Adipose tissue (tissue), 3 donors: ENCODE measurements around the gene CFHR2. TPM values are rescaled to one million over a fixed set of nuclear protein-coding genes. Genes with fewer than 3 reads are reported as not detected.
"Not testable (repeated sequence)": the region's sequence is repeated elsewhere in the genome, so short reads cannot be mapped to it uniquely, and the experiment has no call there.

Experiments
- H3K27ac ChIP-seq: one replicate; pipeline ENCODE4 v1.5.1; 2013; ENCODE audit warnings: low read depth, low read length
- WGBS, 3 donors: extraction: QIAGEN DNeasy Blood & Tissue Kit; methylation state at CpG; one replicate each; pipeline ENCODE4 v1.1.7; 2013; 5-methylcytosine and 5-hydroxymethylcytosine counted together
- polyA plus RNA-seq, 3 donors: library from polyadenylated mRNA; stranded (reverse); fragments of 200-250 nt; gene quantifications; one replicate each; pipeline ENCODE4 v1.2.3, GENCODE V29; 2013
- donor health status: healthy with polysubstance abuse.
- donor health status: Bipolar disorder and iron deficiency.
- donor health status: healthy.

Gene CFHR2
- not detected for polyA plus RNA-seq

DNA sequence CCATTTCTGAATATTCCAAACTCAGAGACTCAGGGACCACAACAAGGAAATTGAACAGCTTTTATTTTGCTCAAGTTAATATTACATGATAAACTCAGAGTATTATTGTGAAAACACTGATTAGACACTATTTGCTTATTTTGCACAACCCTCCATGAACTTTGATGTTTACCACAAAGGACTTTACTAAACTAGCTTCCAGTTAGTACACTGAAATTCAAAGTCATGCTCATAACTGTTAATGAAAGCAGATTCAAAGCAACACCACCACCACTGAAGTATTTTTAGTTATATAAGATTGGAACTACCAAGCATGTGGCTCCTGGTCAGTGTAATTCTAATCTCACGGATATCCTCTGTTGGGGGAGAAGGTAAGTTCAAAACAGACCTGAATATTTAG is at the start of gene CFHR2:
Gene CFHR2 (plus strand): TSS at position 171 of the 400 bp plus-strand sequence. CDS start 143 bp downstream, at position 314.
- H3K27ac ChIP-seq: not testable (repeated sequence)
- no CpG with 5 or more reads among the region's 1 CpG for WGBS, 3 donors

DNA sequence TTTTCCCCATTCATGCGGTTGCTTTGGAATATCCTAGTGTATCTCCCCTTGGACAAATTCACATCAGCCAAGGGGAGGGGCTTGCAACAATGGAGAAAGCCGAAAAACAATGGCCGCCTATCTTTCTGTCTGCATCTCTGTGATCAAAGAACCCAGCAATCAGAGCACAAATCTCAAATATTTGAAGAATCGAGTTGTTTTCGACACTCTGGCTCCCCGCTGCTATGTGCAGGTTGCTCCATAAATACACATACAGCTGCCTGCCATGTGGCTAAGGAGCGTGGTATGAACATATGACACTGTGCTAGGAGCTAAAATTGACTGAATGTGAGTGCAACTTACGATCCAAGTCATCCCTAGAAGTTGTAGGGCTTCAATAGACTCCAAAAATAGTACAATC is 47.2 kb upstream of the CFHR2 start:
- WGBS, 3 donors: 50 to 74% (median 72%) methylated on average over 8 of the region's 8 CpGs
- no peak overlapping the region for H3K27ac ChIP-seq

DNA sequence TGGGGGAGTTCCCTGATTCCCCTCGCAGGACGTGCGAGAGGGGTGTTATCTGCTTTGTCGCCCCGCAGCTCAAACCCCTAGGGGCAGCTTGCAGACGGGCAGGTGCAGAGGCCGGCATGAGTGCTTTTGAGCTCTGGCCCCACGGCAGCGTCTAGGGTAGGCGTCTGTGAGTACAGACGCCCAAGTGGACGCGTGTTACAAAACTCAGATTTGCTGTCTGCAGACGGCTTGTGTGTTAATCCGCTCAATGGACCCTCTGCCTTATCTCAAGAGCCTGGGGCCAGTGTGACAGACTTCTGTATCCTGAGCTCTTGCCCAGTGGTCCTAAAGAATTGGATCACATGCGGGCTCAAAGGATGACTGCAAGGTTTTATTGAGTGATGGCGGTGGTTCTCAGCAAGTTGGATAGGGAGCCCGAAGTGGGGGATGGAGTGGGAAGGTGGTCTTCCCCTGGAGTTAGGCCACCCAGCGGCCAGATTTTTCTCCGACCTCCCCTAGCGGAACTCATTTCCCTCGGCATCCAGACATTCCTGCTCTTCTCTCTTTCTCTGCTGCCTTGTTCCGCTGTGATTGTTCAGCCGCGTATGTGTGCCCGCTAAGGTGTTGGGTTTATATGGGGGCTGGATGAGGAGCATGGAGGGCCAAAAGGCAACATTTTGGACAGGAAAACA is 46.2 kb upstream of the CFHR2 start:
- 10 to 20% (median 19%) methylated on average over 26 of the region's 26 CpGs for WGBS, 3 donors
- H3K27ac ChIP-seq: no peak overlapping the region

DNA sequence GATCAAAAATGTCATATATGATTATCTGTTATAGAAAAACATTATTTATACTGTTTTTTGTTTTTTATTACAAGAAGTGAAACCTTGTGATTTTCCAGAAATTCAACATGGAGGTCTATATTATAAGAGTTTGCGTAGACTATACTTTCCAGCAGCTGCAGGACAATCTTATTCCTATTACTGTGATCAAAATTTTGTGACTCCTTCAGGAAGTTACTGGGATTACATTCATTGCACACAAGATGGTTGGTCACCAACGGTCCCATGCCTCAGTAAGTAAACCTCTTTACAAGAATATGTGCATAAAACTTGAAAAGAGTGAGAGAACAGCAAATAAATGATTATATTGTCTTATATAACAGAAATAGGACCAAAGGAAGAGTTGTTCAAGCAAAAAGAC is 41.2 kb upstream of the CFHR2 start:
- H3K27ac ChIP-seq: no peak overlapping the region
- 81% methylated on average over 2 of the region's 2 CpGs for WGBS, 3 donors

DNA sequence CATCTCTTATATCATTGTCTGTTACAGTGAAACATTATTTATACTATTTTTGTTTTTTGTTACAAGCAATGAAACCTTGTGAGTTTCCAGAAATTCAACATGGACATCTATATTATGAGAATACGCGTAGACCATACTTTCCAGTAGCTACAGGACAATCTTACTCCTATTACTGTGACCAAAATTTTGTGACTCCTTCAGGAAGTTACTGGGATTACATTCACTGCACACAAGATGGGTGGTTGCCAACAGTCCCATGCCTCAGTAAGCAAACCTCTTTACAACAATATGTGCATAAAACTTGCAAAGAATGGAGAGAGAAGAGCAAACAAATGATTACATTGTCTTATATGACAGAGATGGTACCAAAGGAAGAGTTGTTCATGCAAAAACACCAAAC is 33.3 kb upstream of the CFHR2 start:
- WGBS, 3 donors: 94 to 99% (median 98%) methylated on average over 2 of the region's 2 CpGs

DNA sequence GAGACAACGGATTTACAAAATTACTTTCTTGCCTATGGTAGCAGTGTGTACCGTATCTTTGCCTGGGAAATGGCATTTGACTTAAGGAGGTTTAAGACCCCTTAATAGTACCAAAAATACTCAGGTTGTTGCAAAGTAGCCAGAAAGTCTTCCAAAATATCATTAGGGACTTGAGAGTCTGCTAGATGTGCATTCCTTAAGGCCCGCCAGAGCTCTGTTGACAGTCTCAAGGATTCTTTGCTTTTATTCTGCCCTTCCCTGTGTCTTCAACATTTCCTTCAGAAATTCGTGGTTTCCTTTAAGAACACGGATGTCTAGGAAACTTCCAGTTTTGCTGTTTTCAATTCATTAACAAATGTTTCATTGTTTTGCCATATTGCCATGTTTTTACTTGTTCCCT is 31.3 kb upstream of the CFHR2 start:
- 40 to 65% (median 45%) methylated on average over 5 of the region's 5 CpGs for WGBS, 3 donors
- H3K27ac ChIP-seq: not testable (repeated sequence)

More for the DNA sequence above, 33.3 kb upstream of the CFHR2 start:
- H3K27ac ChIP-seq: no peak overlapping the region

DNA sequence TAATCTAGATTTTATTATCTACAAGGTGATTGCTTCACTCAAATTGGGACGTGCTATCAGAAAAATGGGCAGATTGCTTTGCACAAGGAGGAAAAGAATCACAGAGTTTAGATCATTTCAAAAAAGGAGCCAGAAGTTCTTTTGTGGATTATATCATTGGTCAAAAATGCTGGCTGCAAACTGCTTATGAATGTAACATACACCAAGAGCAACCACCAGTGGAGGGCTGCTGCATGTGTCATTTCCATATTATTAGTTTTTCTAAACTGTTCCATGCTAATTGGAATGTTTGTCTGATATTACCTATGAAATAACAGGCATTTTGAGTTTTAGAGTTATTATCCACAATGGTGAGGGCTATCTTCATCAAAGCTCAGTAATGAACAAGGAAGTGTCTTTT is 16.7 kb upstream of the CFHR2 start:
- not testable (repeated sequence) for H3K27ac ChIP-seq
- 66 to 74% (median 68%) methylated on average over 1 of the region's 1 CpG for WGBS, 3 donors

DNA sequence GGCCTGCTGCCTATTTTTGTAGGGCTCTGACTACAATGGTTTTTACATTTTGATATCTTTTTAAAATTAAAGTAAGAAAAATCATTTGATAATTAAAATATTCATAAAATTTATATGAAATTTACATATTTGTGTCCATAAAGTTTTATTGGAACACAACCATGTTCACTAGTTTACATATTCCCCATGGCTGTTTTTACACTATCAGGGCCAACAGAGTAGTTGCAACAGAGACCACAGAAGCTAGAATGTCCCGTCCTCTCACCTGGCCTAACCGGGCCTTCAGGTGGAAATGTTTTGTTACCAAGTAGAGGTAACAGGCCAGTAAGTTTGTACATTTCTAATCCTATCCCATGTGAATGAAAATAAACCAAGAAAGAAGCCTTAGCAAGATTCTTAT is 10.7 kb upstream of the CFHR2 start:
- WGBS, 3 donors: 85 to 90% (median 89%) methylated on average over 2 of the region's 2 CpGs
- H3K27ac ChIP-seq: not testable (repeated sequence)

DNA sequence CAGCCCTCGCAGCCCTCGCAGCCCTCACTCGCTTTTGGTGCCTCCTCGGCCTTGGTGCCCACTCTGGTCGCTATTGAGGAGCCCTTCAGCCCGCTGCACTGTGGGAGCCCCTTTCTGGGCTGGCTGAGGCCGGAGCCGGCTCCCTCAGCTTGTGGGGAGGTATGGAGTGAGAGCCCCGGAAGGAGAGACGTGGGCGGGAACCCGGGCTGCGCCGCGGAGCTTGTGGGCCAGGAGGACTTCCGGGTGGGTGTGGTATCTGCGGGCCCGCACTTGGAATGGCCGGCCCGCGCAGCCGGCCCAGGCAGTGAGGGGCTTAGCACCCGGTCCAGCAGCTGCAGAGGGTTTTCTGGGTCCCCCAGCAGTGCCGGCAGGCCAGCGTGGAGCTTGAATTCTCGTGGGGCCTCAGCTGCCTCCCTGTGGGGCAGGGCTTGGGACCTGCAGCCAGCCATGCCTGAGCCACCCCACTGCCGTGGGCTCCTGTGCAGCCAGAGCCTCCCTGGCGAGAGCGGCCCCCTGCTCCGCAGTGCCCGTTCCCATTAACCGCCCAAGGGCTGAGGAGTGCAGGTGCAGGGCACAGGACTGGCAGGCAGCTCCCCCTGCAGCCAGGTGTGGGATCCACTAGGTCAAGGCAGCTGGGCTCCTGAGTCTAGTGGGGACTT is 9.9 kb upstream of the CFHR2 start:
- WGBS, 3 donors: 87 to 94% (median 93%) methylated on average over 30 to 32 of the region's 32 CpGs
- H3K27ac ChIP-seq: no peak overlapping the region

DNA sequence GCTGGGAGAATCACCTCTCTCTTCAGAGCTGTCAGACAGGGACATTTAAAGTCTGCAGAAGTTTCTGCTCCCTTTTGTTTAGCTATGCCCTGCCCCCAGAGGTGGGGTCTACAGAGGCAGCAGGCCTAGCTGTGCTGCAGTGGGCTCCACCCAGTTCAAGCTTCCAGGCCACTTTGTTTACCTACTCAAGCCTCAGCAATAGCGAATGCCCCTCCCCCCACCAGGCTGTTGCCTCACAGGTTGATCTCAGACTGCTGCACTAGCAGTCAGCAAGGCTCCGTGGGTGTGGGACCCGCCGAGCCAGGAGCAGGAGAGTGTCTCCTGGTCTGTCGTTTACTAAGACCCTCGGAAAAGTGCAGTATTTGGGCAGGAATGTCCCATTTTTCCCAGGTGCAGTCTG is 2.1 kb upstream of the CFHR2 start:
- H3K27ac ChIP-seq: not testable (repeated sequence)
- 46 to 75% (median 71%) methylated on average over 6 of the region's 6 CpGs for WGBS, 3 donors

DNA sequence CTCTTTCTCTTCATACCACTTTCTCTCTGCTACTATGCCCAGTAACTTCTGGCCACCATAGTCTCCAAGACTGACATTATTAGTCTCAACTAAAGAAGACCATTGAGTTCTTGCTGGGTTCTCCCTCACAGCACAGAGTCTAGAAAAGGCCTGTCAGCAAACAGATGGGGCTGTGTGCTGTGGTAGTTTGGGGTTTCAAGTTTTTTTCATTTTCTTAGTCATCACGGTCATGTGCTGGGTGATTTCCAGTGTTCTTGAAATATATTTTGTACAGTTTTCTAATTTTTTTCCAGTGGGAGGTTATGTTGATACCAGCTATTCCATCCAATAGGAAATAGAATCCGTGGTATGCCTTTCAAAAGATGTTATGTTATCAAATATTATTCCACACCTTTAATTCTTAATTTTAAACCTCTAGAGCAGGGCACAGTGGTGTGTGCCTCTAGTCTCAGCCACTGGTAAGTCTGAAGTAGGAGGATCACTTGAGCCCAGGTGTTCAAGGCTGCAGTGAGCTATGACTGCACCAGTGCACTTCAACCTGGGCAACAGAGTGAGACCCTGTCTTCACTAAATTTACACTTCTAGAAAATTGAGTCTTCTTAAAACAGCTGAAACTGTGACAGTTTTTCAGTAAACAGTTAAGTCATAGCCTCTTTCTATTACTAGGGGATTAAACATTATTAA is 8.3 kb downstream of the CFHR2 start:
- no peak overlapping the region for H3K27ac ChIP-seq
- WGBS, 3 donors: 69 to 77% (median 73%) methylated on average over 2 of the region's 2 CpGs

DNA sequence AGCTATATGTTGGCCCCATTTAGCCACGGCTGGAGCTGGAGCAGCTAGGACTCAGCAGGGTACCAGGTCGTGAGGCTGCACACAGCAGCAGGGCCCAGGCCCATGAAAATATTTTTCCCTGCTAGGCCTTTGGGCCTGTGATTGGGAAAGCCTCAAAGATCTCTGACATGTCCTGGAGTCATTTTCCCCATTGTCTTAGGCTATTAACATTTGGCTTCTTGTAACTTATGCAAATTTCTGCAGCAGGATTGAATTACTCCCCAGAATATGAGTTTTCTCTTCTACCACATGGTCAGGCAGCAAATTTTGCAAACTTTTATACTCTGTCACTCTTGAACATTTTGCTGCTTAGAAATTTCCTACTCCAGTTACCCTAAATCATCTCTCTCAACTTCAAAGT is 11.2 kb downstream of the CFHR2 start:
- H3K27ac ChIP-seq: no peak overlapping the region
- WGBS, 3 donors: 56 to 85% (median 74%) methylated on average over 2 of the region's 2 CpGs

DNA sequence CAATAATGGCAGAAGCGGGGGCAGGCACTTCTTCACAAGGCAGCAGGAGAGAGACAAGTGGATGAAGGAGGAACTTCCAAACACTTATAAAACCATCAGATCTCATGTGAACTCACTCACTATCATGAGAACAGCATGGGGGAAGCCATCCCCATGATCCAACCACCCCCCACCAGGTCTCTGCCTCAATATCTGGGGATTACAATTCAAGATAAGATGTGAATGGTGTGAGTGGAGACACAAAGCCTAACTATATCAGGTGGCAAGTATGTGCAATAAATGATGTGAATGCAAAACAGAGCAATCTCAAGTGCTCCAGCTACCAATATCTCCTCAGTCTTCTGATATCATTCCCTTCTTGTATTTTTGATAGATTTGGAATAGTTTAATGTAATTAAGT is 12.4 kb downstream of the CFHR2 start:
- WGBS, 3 donors: 89 to 100% (median 90%) methylated on average over 1 of the region's 1 CpG
- H3K27ac ChIP-seq: no peak overlapping the region

DNA sequence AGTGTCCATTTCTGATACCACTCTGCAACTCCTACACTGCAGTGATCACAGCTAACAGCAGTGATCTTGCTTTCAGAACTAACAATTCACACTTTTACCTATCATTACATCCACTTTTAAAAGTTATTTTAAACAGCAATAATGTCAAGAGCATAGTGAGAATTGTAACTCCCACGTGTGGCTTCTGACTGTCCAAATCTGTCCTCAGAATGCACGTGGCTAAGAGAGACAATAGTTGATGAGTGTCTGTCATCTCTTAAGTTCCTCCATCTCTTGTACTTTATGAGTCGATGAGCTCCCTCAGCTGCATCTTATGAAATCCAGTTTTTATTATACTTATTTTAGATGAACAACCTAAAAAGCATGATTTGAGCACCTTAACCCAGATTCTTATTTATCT is 17.3 kb downstream of the CFHR2 start:
- no peak overlapping the region for H3K27ac ChIP-seq
- 57 to 65% (median 58%) methylated on average over 3 of the region's 3 CpGs for WGBS, 3 donors

DNA sequence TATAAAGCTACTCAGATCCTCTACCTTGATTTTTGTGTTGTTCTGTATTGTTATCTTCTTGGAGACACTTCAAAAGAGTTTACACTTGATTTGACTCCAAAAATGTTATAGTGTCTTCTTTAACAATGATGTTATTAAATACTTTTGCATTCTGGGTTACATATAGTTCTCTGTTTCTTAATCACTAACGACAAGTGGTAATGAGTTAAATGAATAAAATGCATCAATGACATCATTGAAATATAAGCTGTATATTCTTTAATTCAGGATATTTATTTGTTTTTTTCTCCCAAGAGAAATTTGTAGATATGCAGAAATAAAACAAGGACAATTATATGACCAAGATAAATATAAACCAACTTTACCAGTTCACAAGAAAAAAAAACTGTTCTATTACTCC is 26.6 kb downstream of the CFHR2 start:
- H3K27ac ChIP-seq: no peak overlapping the region
- 77 to 85% (median 82%) methylated on average over 1 of the region's 1 CpG for WGBS, 3 donors

DNA sequence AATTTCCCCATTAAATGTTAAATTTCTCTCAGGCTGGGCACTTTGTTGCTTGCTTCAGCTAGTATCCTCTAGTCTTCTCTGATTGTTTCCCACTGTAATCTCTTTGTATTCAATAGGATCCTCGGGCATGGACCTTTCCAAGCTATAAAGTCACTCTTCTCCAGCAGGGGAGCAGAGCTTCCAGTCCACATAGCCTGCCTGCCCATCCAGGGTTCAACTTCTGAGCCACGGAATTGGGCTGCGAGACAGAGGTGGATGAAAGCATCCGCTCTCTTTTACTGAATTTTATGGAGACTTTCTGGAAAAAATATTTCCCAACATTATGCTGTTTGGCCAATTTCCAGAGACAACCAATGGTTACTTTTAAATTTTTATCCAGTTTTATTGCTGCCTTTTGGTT is 32.7 kb downstream of the CFHR2 start:
- WGBS, 3 donors: 88 to 90% (median 88%) methylated on average over 4 of the region's 4 CpGs
- H3K27ac ChIP-seq: no peak overlapping the region

DNA sequence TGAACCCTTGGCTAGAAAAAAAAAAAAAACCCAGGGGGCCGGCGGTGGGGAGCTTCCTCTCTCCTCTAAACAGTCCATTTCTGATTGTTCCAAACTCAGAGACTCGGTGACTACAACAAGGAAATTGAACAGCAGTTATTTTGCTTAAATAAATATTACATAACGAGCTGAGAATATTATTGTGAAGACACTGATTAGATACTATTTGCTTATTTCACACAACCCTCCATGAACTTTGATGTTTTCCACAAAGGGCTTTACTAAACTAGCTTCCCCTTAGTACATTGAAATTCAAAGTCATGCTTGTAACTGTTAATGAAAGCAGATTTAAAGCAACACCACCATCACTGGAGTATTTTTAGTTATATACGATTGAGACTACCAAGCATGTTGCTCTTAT is 33.7 kb downstream of the CFHR2 start, which contains the start of gene CFHR5:
Gene CFHR5 (plus strand): TSS at position 279 of the 400 bp plus-strand sequence. CDS start 109 bp downstream, at position 388.
- 39 to 64% (median 61%) methylated on average over 5 of the region's 5 CpGs for WGBS, 3 donors
- H3K27ac ChIP-seq: no peak within 1 kb of the TSS

DNA sequence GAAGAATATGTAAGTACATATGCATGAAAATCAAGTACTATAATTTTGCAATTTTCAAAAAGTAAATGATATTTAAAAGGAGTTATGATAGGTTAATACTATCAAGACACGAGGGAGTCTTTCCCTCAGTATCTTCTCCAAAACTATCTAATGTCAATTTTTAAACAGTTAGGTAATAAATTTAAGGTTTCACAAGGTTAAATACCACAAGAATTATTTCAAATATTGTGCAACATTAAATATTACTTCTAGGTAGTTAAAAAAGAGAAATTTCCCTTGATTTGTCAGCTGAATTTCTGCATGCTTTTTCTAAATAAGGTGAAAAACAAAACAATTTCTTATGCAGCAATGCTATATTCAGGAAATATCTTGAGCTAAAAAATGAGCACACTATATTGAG is 37.3 kb downstream of the CFHR2 start:
- no peak overlapping the region for H3K27ac ChIP-seq
- 60 to 88% (median 69%) methylated on average over 1 of the region's 1 CpG for WGBS, 3 donors

DNA sequence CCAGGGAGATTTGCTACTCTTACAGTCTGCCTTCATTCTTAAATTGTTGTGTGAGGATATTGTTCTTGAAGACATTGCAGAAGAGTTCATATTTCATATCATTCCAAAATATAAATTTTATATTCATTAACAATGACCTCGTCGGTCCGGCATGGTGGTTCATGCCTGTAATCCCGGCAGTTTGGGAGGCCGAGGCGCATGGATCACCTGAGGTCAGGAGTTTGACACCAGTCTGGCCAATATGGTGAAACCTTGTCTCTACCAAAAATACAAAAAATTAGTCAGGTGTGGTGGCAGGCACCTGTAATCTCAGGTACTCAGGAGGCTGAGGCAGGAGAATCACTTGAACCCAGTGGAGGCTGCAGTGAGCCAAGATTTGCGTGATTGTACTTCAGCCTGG is 38.7 kb downstream of the CFHR2 start:
- not testable (repeated sequence) for H3K27ac ChIP-seq
- 88 to 94% (median 94%) methylated on average over 7 of the region's 7 CpGs for WGBS, 3 donors
